Measurements from ENCODE around the gene LMBR1.

- TF ChIP-seq CTCF (IDR thresholded peaks at IDR 0.05; ENCODE audit: low read depth, low read length, poor library complexity, severe bottlenecking) (no peak), EZH2phosphoT487 (IDR thresholded peaks at IDR 0.05; ENCODE audit: borderline replicate concordance, low read length) (no peak)
Observed at GRCh38 chr7:156759579-156760202, 133.3 kb downstream of the LMBR1 start.

All from DOHH2 (cell line).